HEK293 (cell line): ENCODE data around the gene CLPX.
A peak's percentile ranks its signal among the peaks of the same experiment; 100 is the strongest.

ENCODE experiments used
- ATF2 ChIP-seq: fragments of 450-650 bp; formaldehyde crosslinking; IDR thresholded peaks from 2 replicates; pipeline ENCODE4 v1.5.1; 2016; ENCODE audit warnings: missing biosample characterization, missing genetic modification characterization, low read depth
- ELK4 ChIP-seq: IDR thresholded peaks from 2 replicates; pipeline ENCODE4 v1.6.1; 2011; ENCODE audit warnings: mild to moderate bottlenecking, low read depth, low read length, borderline replicate concordance
- HOXD13 ChIP-seq: sonication (generic); formaldehyde crosslinking; IDR thresholded peaks from 2 replicates; pipeline ENCODE4 v1.8.0; 2022; ENCODE audit warnings: missing genetic modification reagents, borderline replicate concordance
- PATZ1 ChIP-seq: fragments of 450-650 bp; formaldehyde crosslinking; IDR thresholded peaks from 2 replicates; pipeline ENCODE4 v1.5.1; 2016; ENCODE audit warnings: missing biosample characterization, missing genetic modification characterization
- SCRT2 ChIP-seq: fragments of 450-650 bp; formaldehyde crosslinking; IDR thresholded peaks from 2 replicates; pipeline ENCODE4 v1.5.1; 2016; ENCODE audit warnings: missing biosample characterization, missing genetic modification characterization
- SP3 ChIP-seq: fragments of 450-650 bp; formaldehyde crosslinking; IDR thresholded peaks from 2 replicates; pipeline ENCODE4 v1.5.1; 2016; ENCODE audit warnings: missing biosample characterization, missing genetic modification characterization
- ZBTB49 ChIP-seq: fragments of 450-650 bp; formaldehyde crosslinking; IDR thresholded peaks from 2 replicates; pipeline ENCODE4 v1.5.1; 2016; ENCODE audit warnings: missing biosample characterization, missing genetic modification characterization, low read depth
- ZFP37 ChIP-seq: fragments of 450-650 bp; formaldehyde crosslinking; IDR thresholded peaks from 2 replicates; pipeline ENCODE4 v1.5.1; 2016; ENCODE audit warnings: missing biosample characterization, missing genetic modification characterization
- ZNF133 ChIP-seq: fragments of 450-650 bp; formaldehyde crosslinking; IDR thresholded peaks from 2 replicates; pipeline ENCODE4 v1.5.1; 2016; ENCODE audit warnings: missing biosample characterization, missing genetic modification characterization
- ZNF2 ChIP-seq: fragments of 450-650 bp; formaldehyde crosslinking; IDR thresholded peaks from 2 replicates; pipeline ENCODE4 v1.5.1; 2016; ENCODE audit warnings: missing biosample characterization, missing genetic modification characterization
- ZNF311 ChIP-seq: fragments of 450-650 bp; formaldehyde crosslinking; IDR thresholded peaks from 2 replicates; pipeline ENCODE4 v1.5.1; 2017; ENCODE audit warnings: missing biosample characterization, missing genetic modification characterization, borderline replicate concordance
- ZNF510 ChIP-seq: fragments of 450-650 bp; formaldehyde crosslinking; IDR thresholded peaks from 2 replicates; pipeline ENCODE4 v1.5.1; 2018; ENCODE audit warnings: mild to moderate bottlenecking, missing genetic modification characterization, missing biosample characterization; ENCODE audit not compliant: insufficient replicate concordance
- ZNF610 ChIP-seq: fragments of 450-650 bp; formaldehyde crosslinking; IDR thresholded peaks from 2 replicates; pipeline ENCODE4 v1.5.1; 2016; ENCODE audit warnings: missing biosample characterization, missing genetic modification characterization, borderline replicate concordance
- ZNF645 ChIP-seq: fragments of 450-650 bp; formaldehyde crosslinking; IDR thresholded peaks from 2 replicates; pipeline ENCODE4; 2016; ENCODE audit warnings: missing biosample characterization, missing genetic modification characterization
- ZNF654 ChIP-seq: fragments of 450-650 bp; formaldehyde crosslinking; IDR thresholded peaks from 2 replicates; pipeline ENCODE4 v1.5.1; 2016; ENCODE audit warnings: low read depth, missing biosample characterization, missing genetic modification characterization
- ZSCAN18 ChIP-seq: fragments of 450-650 bp; formaldehyde crosslinking; IDR thresholded peaks from 2 replicates; pipeline ENCODE4 v1.5.1; 2016; ENCODE audit warnings: missing biosample characterization, missing genetic modification characterization
- ZXDB ChIP-seq: fragments of 450-650 bp; formaldehyde crosslinking; IDR thresholded peaks from 2 replicates; pipeline ENCODE4 v1.5.1; 2016; ENCODE audit warnings: missing biosample characterization, missing genetic modification characterization

CLPX gene

GRCh38 chr15:65133548-65134200 is 51.5 kb downstream of the CLPX start, which contains the start of gene PDCD7 (continued):
- TF ChIP-seq ZNF2 (tag by site-specific recombination) (0 out of 2 replicates have a peak, but pooled peaks have one; percentile 18), SCRT2 (tag by site-specific recombination) (no peak), ZSCAN18 (tag by site-specific recombination) (no peak), ELK4 (no peak), ZNF510 (tag by site-specific recombination) (no peak), ZXDB (tag by site-specific recombination) (peak; percentile 81), ZNF133 (tag by site-specific recombination) (no peak), ZFP37 (tag by site-specific recombination) (no peak), ZBTB49 (no peak), ZNF645 (tag by site-specific recombination) (no peak), ATF2 (tag by site-specific recombination) (peak; percentile 60), PATZ1 (tag by site-specific recombination) (peak; percentile 54; the same call in 1 of the 2 replicates), ZNF610 (tag by site-specific recombination) (no peak), ZNF311 (no peak), ZNF654 (tag by site-specific recombination) (no peak), SP3 (peak; percentile 71), HOXD13 (CRISPR knock-in tag) (no peak)
- TF ChIP-seq, all 188 proteins: peak for 31
